Measurements from ENCODE around the gene PTPRM. TPM values are rescaled to one million over a fixed set of nuclear protein-coding genes. Genes with fewer than 3 reads are reported as not detected.
A peak's percentile ranks its signal among the peaks of the same experiment; 100 is the strongest.

The PTPRM gene
- total RNA-seq, 1 experiment from 2014 or later: 32.0 TPM

- no peak for DNase-seq (ENCODE audit: low read depth)
These were observed 634 bp downstream of the PTPRM start for GRCh38 chr18:7567474-7568425.

DNA sequence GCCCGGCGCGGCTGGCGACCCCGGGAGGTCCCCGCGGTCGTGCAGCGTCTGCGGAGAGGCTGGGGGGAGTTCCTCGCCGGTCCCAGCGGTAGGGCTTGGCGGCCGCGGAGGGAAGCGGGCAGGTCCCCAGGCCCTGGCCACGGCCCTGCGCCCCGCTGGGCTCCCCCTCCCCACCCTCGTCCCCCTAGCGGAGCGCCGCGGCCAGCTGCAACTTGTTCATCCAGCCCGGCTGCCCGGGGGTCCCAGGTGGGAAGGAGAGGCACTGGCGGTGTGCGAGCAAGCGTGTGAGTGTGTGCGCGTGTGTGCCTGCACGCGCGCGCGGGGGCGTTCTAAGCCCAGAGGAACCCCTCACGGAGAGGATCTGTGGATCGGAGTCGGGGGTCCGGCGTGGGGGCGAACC lies 1.3 kb downstream of the PTPRM start:
- no peak for DNase-seq (ENCODE audit: low read depth)

DNA sequence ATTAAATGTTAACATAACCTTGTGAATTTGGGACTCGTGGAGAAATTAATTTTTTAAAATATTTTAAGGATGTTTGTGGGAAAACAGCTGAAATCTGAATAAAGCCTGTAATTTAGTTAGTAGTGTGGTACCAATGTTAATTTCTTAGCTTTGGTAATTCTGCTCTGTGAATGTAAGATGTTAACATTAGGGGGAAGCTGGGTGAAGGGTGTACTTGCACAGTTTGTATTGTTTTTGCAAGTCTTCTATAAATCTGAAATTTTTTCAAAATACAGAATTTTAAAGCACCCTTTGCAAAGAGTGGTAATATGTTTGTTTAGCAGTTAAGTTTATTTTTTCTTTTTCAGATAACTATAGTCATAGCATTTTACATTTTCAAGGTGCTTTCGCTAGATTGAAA lies 4.5 kb downstream of the PTPRM start:
- DNase-seq (ENCODE audit: low read depth): no peak

DNA sequence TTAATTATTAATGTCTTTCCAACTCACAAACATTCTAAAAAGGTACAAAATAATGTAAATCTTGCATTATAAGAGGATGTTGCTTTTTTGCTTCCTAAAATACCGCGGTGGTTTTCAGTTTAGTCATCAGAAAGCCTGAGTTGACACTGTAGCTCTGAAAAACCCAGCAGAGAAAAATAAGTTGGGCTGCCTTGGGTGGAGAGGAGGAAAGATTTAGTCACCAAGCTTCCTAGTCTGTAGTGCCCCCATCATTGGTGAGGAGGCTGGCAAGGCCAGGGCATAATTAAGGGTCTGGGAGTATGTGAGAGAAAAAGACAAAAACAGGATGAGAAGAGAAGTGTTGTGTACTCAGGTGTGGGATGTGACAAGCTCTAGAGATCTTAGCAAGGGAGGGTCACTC lies 5.7 kb downstream of the PTPRM start:
- DNase-seq (ENCODE audit: low read depth): peak; percentile 30

DNA sequence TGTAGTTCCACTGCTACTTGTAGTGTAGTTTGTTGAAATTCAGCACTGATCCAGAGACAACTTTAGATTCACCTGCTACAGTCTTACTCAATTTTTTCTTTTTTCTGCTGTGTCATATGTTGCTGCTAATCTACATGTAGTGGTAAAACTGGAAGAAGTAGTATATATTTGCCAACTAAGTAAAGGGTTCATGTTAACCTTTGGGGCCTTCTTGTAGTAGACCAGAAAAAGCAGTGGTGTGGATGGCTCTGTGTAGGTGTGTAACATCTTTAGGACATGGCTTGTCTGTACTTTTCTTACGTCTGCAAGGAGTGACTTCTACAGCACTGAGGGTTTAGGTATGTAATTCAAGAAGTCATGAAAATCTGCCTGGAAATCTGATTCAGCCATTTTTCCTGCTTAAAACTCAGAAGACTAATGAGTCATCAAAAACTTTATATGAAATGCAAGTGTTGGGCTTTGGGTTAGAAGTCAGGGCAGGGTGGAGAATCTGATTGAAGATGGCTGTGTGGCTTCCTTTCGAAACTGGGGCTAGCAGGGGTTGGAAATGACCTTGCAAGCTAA lies 8.4 kb downstream of the PTPRM start:
- peak; percentile 44 for DNase-seq (ENCODE audit: low read depth)

DNA sequence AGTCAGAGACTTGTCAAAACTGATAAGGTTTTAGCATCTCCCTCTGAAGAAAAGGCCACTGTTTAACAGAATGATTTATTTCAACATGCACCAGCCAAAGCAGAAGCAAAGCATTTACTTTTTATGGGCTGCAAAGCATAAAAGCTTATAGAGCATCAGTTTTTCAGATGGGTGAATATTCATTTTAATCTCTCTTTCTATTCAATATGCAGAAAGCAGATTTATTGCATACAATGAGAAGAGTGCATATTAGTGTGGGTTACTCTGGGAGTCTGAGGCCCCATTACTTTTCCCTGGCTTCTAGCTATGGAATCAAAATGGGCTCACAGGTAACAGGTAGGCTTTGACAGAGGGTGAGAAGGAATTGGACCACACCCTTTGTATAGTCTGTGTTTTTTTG lies 9.0 kb downstream of the PTPRM start:
- no peak for DNase-seq (ENCODE audit: low read depth)

DNA sequence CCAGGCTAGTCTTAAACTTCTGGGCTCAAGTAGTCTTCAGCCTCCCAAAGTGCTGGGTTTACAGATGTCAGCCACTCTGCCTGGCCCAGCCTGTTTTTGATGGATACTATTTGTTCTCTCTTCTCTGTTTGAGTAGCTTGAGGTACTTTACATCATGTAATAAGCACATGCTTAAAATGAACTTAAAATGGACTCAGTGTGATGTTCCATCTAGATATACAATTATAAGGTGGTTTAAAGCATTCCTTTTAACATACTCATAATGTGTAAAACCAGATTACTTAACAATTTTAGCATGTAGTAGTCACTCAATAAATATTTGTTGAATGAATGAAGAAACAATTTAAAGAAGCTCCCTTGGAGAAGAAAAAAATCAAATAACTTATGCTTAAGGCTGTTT lies 9.6 kb downstream of the PTPRM start:
- peak; percentile 45 for DNase-seq (ENCODE audit: low read depth)

GRCh38 chr18:7577706-7578105 lies 10.6 kb downstream of the PTPRM start:
- peak; percentile 56 for DNase-seq (ENCODE audit: low read depth)

GRCh38 chr18:7579176-7579917 lies 12.2 kb downstream of the PTPRM start:
- DNase-seq (ENCODE audit: low read depth): no peak

GRCh38 chr18:7579918-7580542 lies 12.9 kb downstream of the PTPRM start:
- DNase-seq (ENCODE audit: low read depth): no peak

DNA sequence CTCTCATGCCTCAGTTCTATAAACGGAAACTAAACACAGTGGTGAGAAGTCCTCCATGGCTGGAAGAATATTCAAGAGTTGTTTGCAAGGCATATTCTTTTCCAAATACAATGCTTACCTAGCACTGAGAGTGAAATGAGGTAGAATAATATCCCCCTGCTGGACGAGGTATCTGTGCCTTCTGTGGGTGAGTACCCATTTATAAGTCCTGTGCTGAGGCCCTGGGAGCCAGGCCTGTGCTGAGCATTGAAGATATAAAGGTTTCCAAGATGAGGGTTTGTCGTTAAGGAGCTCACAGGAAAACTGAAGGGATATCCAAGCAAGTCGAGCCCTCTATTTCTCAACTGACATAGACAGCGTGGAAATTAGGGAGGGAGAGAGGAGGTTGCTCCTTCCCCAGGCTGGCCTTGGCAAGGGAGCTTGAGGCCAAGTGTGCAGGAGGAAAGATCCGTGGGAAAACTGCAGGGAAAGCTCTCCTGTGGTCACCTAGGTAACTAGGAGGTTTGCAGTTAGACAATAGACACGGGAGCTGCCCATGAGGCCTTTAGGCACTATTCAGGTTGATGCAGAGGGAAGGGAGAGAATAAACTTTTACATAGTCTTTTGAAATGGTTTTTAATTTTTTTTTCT lies 17.6 kb downstream of the PTPRM start:
- DNase-seq (ENCODE audit: low read depth): no peak

GRCh38 chr18:7585276-7585670 lies 18.2 kb downstream of the PTPRM start:
- no peak for DNase-seq (ENCODE audit: low read depth)

DNA sequence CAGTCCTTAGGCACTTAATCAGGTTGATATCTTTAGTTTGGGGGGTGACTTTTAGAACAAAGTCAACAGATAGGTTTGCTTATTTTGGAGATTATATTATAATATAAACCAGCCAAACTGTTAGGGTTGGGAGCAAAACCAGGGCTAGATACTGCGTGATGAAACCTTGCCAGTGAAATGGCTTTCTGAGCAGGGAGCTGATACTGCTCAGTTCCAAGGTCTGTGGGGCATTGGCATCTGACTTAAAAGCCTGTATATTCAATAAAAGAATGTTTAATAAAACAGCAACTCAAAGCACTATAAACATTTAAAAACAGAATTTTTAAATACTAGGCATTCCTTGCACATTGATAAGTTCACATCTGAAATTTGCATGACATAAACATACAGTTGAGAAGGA lies 19.3 kb downstream of the PTPRM start:
- no peak for DNase-seq (ENCODE audit: low read depth)

- DNase-seq (ENCODE audit: low read depth): no peak
These were observed 23.9 kb downstream of the PTPRM start for GRCh38 chr18:7590826-7591560.

DNA sequence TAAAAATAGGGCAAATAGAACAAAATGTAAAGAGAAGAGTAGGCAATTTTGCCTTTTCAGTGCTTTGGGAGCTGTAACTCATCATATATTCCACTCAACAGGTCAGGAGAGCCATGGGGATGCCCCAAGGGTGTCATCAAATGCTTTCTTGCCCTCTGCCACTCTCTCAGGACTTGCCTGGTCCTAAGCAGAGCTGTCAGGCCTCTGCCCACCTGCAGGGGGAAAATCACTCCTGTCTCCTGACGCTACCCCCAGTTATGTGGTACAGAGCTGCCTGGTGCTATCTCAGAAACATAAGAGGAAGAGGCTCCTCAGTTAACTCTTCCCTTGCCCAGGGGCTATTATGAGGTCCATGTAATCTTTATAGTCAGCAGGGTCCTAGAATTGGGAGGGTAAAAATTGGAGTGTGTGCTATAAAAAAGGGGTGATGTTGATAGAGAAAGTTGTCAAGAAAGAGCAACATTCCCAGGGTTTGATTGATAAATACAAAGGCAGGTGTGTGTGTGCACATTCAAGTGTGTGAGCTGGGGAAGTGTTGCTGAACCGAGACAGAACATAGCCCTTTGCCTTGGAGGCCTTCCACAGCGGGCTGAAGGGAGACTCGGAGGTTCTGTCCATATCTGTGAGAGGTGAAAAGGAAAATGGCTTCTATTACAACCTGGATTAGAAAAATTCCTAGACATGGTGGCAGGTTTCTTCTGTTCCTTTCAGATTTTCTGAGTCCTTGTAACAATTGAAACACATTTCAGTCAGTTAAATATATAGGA lies 25.4 kb downstream of the PTPRM start:
- no peak for DNase-seq (ENCODE audit: low read depth)

DNA sequence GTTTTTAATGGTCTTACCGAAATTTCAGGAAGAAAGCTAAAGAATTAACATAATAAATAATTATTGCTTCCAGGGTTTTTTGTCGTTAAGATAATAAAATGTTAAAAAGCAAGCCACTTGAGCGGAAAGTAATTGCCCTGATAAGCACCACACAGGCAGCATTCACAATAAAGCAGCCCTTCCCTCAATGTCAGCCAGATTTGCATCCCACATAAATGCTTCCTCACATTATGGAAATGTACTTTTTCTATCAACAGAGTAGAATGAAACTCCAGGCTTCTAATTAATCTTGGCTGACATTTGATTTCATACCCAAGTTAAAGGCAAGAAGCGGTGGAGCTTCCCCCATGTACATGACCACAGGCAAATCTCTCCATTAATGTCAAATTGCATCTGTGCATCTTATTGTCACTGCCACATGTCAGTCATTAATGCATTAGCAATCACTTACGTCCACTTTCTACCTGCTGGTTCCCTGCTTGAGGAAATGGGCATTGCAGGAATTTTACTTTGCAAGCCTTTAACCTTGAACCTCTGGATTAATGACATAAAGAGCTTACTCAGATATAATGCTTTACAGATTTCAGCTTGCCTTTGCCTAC lies 26.2 kb downstream of the PTPRM start:
- no peak for DNase-seq (ENCODE audit: low read depth)

GRCh38 chr18:7596147-7596546 lies 29.0 kb downstream of the PTPRM start:
- no peak for DNase-seq (ENCODE audit: low read depth)

DNA sequence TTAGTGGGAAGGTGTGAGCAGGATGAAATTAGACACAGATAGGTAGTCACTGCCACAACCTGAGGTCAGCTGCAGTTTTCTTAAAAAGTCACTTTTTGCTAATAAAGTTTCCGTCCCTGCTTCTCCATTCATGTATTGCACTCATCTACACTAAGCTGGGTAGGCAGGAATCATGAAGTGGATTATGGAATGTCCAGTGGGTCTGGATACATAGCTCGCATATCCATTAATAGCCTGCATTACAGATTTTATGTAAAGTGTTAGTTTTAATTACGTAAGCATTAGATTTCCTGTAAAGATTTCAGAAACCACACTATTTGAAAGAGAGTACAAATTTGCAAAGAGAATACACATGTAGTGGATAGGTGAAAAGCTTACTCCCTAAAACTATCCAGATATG lies 30.4 kb downstream of the PTPRM start:
- no peak for DNase-seq (ENCODE audit: low read depth)

- peak; percentile 54 for DNase-seq (ENCODE audit: low read depth)
These were observed 31.3 kb downstream of the PTPRM start for GRCh38 chr18:7598167-7599047.
